ENCODE results near the gene ZFHX2. TPM values are rescaled to one million over a fixed set of nuclear protein-coding genes. Genes with fewer than 3 reads are reported as not detected.

ZFHX2 gene
- polyA plus RNA-seq, 1 of the 3 experiments (the other 2 are of a cell fraction): 0.77 TPM

DNA sequence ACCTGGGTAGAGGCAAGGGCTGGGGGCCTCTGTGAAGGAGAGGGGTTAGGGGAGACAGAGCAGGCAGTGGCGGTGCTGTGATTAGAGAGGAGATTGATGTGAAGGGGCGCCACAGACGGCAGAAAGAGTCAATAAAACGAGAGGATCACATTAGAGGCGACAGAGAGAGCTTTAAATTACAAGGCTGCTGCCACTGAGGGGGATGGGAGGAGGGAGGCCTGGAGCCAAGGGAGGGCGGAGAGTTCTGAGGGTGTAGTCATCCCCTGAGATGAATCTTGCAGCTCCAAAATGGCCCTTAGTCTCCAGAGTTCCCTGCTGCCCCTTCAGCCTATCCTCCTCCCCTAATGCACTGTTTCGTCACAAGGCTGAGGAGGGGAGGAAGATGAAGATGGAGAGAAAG, 12.8 kb downstream of the ZFHX2 start (continued):
- no peak for TF ChIP-seq RFX5 (IDR thresholded peaks at IDR 0.05; ENCODE audit: low read length)
- no peak for TF ChIP-seq POLR2AphosphoS5 (IDR thresholded peaks at IDR 0.05; ENCODE audit: low read depth, low read length)
- TF ChIP-seq SIN3A (IDR thresholded peaks at IDR 0.05; ENCODE audit: borderline replicate concordance, low read depth, low read length): no peak
- TF ChIP-seq, protein P1, sequence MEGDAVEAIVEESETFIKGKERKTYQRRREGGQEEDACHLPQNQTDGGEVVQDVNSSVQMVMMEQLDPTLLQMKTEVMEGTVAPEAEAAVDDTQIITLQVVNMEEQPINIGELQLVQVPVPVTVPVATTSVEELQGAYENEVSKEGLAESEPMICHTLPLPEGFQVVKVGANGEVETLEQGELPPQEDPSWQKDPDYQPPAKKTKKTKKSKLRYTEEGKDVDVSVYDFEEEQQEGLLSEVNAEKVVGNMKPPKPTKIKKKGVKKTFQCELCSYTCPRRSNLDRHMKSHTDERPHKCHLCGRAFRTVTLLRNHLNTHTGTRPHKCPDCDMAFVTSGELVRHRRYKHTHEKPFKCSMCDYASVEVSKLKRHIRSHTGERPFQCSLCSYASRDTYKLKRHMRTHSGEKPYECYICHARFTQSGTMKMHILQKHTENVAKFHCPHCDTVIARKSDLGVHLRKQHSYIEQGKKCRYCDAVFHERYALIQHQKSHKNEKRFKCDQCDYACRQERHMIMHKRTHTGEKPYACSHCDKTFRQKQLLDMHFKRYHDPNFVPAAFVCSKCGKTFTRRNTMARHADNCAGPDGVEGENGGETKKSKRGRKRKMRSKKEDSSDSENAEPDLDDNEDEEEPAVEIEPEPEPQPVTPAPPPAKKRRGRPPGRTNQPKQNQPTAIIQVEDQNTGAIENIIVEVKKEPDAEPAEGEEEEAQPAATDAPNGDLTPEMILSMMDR (IDR thresholded peaks at IDR 0.05): no peak
- TF ChIP-seq, protein P2, sequence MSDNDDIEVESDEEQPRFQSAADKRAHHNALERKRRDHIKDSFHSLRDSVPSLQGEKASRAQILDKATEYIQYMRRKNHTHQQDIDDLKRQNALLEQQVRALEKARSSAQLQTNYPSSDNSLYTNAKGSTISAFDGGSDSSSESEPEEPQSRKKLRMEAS (IDR thresholded peaks at IDR 0.05; ENCODE audit: low read depth): no peak
- no peak for TF ChIP-seq CHD2 (IDR thresholded peaks at IDR 0.05; ENCODE audit: low read length, partially characterized antibody)
- TF ChIP-seq, protein P3, sequence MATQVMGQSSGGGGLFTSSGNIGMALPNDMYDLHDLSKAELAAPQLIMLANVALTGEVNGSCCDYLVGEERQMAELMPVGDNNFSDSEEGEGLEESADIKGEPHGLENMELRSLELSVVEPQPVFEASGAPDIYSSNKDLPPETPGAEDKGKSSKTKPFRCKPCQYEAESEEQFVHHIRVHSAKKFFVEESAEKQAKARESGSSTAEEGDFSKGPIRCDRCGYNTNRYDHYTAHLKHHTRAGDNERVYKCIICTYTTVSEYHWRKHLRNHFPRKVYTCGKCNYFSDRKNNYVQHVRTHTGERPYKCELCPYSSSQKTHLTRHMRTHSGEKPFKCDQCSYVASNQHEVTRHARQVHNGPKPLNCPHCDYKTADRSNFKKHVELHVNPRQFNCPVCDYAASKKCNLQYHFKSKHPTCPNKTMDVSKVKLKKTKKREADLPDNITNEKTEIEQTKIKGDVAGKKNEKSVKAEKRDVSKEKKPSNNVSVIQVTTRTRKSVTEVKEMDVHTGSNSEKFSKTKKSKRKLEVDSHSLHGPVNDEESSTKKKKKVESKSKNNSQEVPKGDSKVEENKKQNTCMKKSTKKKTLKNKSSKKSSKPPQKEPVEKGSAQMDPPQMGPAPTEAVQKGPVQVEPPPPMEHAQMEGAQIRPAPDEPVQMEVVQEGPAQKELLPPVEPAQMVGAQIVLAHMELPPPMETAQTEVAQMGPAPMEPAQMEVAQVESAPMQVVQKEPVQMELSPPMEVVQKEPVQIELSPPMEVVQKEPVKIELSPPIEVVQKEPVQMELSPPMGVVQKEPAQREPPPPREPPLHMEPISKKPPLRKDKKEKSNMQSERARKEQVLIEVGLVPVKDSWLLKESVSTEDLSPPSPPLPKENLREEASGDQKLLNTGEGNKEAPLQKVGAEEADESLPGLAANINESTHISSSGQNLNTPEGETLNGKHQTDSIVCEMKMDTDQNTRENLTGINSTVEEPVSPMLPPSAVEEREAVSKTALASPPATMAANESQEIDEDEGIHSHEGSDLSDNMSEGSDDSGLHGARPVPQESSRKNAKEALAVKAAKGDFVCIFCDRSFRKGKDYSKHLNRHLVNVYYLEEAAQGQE (IDR thresholded peaks at IDR 0.05; ENCODE audit: low read depth, low read length): no peak
- TF ChIP-seq SMC3 (IDR thresholded peaks at IDR 0.05; ENCODE audit: low read depth, low read length): no peak

DNA sequence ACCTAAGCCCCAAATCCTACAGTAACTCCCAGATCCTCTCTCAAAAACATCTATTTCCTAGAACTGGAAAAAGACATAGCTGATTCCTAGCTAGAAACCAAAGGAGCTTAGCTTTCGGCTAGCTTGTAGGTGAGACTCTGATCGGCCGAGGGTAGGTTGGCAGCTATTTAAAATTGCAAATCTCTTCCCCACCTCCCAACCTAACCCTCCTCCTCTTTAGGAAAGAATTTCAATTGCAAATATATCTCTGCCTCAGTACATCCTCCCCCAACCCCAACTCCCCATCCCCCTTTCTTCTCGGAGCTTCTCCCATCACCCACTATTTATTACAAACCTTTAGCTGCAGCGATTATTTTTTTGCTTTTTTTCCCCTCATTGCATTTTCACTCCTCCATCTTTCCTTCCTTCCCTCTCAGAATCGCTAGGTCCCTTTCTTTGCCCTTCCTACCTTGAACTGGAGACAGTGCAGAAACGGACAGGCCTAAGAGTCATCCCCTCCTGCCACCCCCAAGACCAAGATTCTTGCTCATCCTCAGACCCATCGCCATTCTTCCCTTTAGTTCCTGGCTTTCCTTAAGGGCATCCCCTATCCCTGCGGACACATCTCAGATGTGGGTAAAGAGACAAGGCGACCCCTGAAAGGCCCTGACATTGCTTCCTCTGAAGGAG, 13.4 kb downstream of the ZFHX2 start:
- no peaks in the 10 kb centered on the region for H3K27me3 ChIP-seq (ENCODE audit: insufficient read depth)
- no peaks in the 10 kb centered on the region for H4K20me1 ChIP-seq (ENCODE audit: insufficient read depth)
- POLR2A ChIA-PET: interaction anchor here (1.1 to 2.1 kb wide), 4 partner anchors 9 to 60 kb away, joined by 3 to 5 read pairs (median 4); no protein-coding TSS in a partner anchor
- H3K79me2 ChIP-seq (ENCODE audit: insufficient read depth): no peaks in the 10 kb centered on the region
- WGBS (ENCODE audit: low lambda C conversion rate): 89% methylated on average over 10 of the region's 10 CpGs
- H3K4me1 ChIP-seq (ENCODE audit: control insufficient read depth in 1 of 2, insufficient read depth in 2 of 2, low read depth in 1 of 2, low read length in 1 of 2): peaks cover 4 to 6% of the 10 kb centered on the region in 2 experiments; a peak in 1 of 4 replicates
- H3K9me2 ChIP-seq: no peaks in the 10 kb centered on the region
- CTCF ChIA-PET: interaction anchor here (1.0 to 11.3 kb wide), 10 partner anchors 7 to 418 kb away, joined by 3 to 276 read pairs (median 8); partner anchors contain the start of genes AP1G2 and THTPA
- H3K27ac ChIP-seq (ENCODE audit: low read depth in 2 of 2, low read length in 1 of 2): no peak overlapping the region
- H3K9me3 ChIP-seq: no peaks in the 10 kb centered on the region
- H3K9ac ChIP-seq: no peak overlapping the region
- no peak for TF ChIP-seq GATA2 (CRISPR knock-in tag; IDR thresholded peaks at IDR 0.05)
- no peak for DNase-seq
- no peak overlapping the region for H2AFZ ChIP-seq (ENCODE audit: low read depth)
- H3K36me3 ChIP-seq (replicated peaks in 1 of 2; ENCODE audit: control insufficient read depth in 1 of 2, insufficient read depth in 2 of 2, low read length in 1 of 2): peaks cover 0 to 8% of the 10 kb centered on the region in 2 experiments
- no peak overlapping the region for H3K4me2 ChIP-seq
- no peaks in the 10 kb centered on the region for H3F3A ChIP-seq (replicated peaks; ENCODE audit: insufficient read depth)
- H3K4me3 ChIP-seq (ENCODE audit: low read depth in 2 of 2, low read length in 1 of 2): no peak overlapping the region

Data from SK-N-SH (cell line).